HepG2 (cell line): ENCODE data around the gene OSM. TPM values are rescaled to one million over a fixed set of nuclear protein-coding genes. Genes with fewer than 3 reads are reported as not detected.
A peak's percentile ranks its signal among the peaks of the same experiment; 100 is the strongest.

ENCODE experiments used
- ATAC-seq: fragments of 200-7000 bp; cut with Tn5 transposase; 3 replicates; pipeline ENCODE4 v1.9.1; 2020; ENCODE audit warnings: mild to moderate bottlenecking, moderate library complexity
- BruUV-seq: library from RNA; stranded (reverse); fragments of 400-500 nt; replicated peaks from 2 replicates; lab custom pipeline; 2021; lab: Mats Ljungman, UMichigan
- CTCF ChIA-PET: fragments of 300-600 bp; formaldehyde crosslinking; extraction: SDS; loops from one replicate; lab custom pipeline; 2021; ENCODE audit warnings: low total read pairs, inconsistent platforms, low intra/inter-chr PET ratio; lab: Yijun Ruan, JAX
- POLR2A ChIA-PET: fragments of 350-600 bp; sonication (Branson Sonifier 250); formaldehyde crosslinking; loops from one replicate; lab custom pipeline; 2020; ENCODE audit warnings: antibody characterized with exemption, inconsistent platforms; lab: Yijun Ruan, JAX
- DNase-seq: peaks from one replicate; pipeline ENCODE4 v3.0.0-alpha.2; 2015; ENCODE audit warnings: low spot score
- FAIRE-seq: peaks from 3 replicates; lab custom pipeline; 2011; peaks lifted over from hg19 to GRCh38; lab: Jason Lieb, UNC
- H2AFZ ChIP-seq: one replicate; pipeline ENCODE4 v1.6.1; 2011; ENCODE audit warnings: low read length, inconsistent platforms
- H3K27ac ChIP-seq: fragments of 300-600 bp; 3 replicates; pipeline ENCODE4 v1.8.0; 2011; ENCODE audit warnings: mixed run types, mild to moderate bottlenecking, mixed read lengths, low read length, inconsistent platforms; ENCODE audit not compliant: insufficient read depth; ENCODE audit errors: extremely low read length
- H3K27me3 ChIP-seq, 2 experiments: fragments of 200-600 bp in 1 of 2; 2 replicates in 1 of 2; 3 replicates in 1 of 2; pipeline versions ENCODE4 v1.6.0 to v1.8.0; 2011; ENCODE audit warnings: low read length in 2 of 2, mild to moderate bottlenecking in 2 of 2, moderate library complexity in 2 of 2, inconsistent platforms in 1 of 2; ENCODE audit not compliant: insufficient read depth in 2 of 2, control insufficient read depth in 1 of 2
- H3K36me3 ChIP-seq, 2 experiments: fragments of 200-600 bp in 1 of 2; replicated peaks in 1 of 2; 2 replicates in 1 of 2; 3 replicates in 1 of 2; pipeline versions ENCODE4 v1.5.1 to v1.8.0; 2011; ENCODE audit warnings: low read length in 2 of 2, inconsistent platforms in 1 of 2; ENCODE audit not compliant: insufficient read depth in 2 of 2, control insufficient read depth in 1 of 2
- H3K4me1 ChIP-seq: 2 replicates; pipeline ENCODE4 v1.5.1; 2012; ENCODE audit warnings: low read length, inconsistent platforms; ENCODE audit not compliant: insufficient read depth
- H3K4me2 ChIP-seq: 2 replicates; pipeline ENCODE4 v1.6.0; 2011; ENCODE audit warnings: low read depth, low read length, inconsistent platforms
- H3K4me3 ChIP-seq, 3 experiments: fragments of 200-600 bp in 1 of 3; sonication (generic), shearing (Covaris generic) in 1 of 3; replicated peaks in 1 of 3; 2 replicates each; pipeline ENCODE4 v1.5.1; 2011 to 2016; ENCODE audit warnings: low read length in 3 of 3, inconsistent platforms in 2 of 3, low read depth in 2 of 3, mild to moderate bottlenecking in 2 of 3, control low read depth in 1 of 3, mixed read lengths in 1 of 3; ENCODE audit not compliant: insufficient read depth in 1 of 3
- H3K79me2 ChIP-seq: one replicate; pipeline ENCODE4 v1.6.1; 2011; ENCODE audit warnings: low read length, inconsistent platforms; ENCODE audit not compliant: insufficient read depth
- H3K9ac ChIP-seq: 2 replicates; pipeline ENCODE4 v1.6.0; 2011; ENCODE audit warnings: mild to moderate bottlenecking, low read depth, low read length, inconsistent platforms; ENCODE audit not compliant: insufficient read depth
- H3K9me3 ChIP-seq: 2 replicates; pipeline ENCODE4 v1.5.1; 2012; ENCODE audit warnings: mild to moderate bottlenecking, low read length
- H4K20me1 ChIP-seq: 2 replicates; pipeline ENCODE4 v1.6.0; 2011; ENCODE audit warnings: inconsistent platforms, mild to moderate bottlenecking, low read length, moderate library complexity; ENCODE audit not compliant: insufficient read depth
- ATF2 ChIP-seq: sonication (generic); formaldehyde crosslinking; IDR thresholded peaks from 2 replicates; pipeline ENCODE4 v1.4.0; 2020; ENCODE audit warnings: missing genetic modification reagents
- ATF6 ChIP-seq: sonication (generic); formaldehyde crosslinking; conservative IDR thresholded peaks from 2 replicates; pipeline ENCODE4 v1.4.0; 2020; ENCODE audit warnings: missing genetic modification reagents
- FLYWCH1 ChIP-seq: sonication (generic); formaldehyde crosslinking; IDR thresholded peaks from 2 replicates; pipeline ENCODE4 v1.8.1; 2023; ENCODE audit warnings: mild to moderate bottlenecking, missing genetic modification reagents
- KLF16 ChIP-seq, 2 experiments: sonication (generic) in 1 of 2; formaldehyde crosslinking in 1 of 2; IDR thresholded peaks; 2 replicates each; pipeline versions ENCODE4 v1.6.1 to v1.8.0; 2016 to 2023; ENCODE audit warnings: missing genetic modification reagents in 2 of 2, missing compliant biosample characterization in 1 of 2
- KLF9 ChIP-seq: IDR thresholded peaks from 2 replicates; pipeline ENCODE4 v1.6.1; 2016; ENCODE audit warnings: low read depth
- SNAI1 ChIP-seq: sonication (generic); formaldehyde crosslinking; IDR thresholded peaks from 2 replicates; pipeline ENCODE4 v1.5.0; 2020; ENCODE audit warnings: mild to moderate bottlenecking, missing genetic modification reagents, borderline replicate concordance
- U2AF1 ChIP-seq: fragments of 200-400 bp; formaldehyde crosslinking; optimal IDR thresholded peaks from 2 replicates; pipeline ENCODE3; 2017; ENCODE audit warnings: mild to moderate bottlenecking, low read depth, low read length
- ZBTB42 ChIP-seq: sonication (generic); formaldehyde crosslinking; IDR thresholded peaks from 2 replicates; pipeline ENCODE4 v1.5.0; 2020; ENCODE audit warnings: mild to moderate bottlenecking, missing genetic modification reagents
- WGBS: methylation state at CpG from one replicate; pipeline ENCODE4 v1.1.6; 2017; ENCODE audit warnings: low lambda C conversion rate; 5-methylcytosine and 5-hydroxymethylcytosine counted together
- in situ Hi-C: cut with HindIII; loops from 2 replicates; pipeline ENCODE4 v1.10.0; 2017; ENCODE audit warnings: low pct_unique_long_range_greater_than_20kb; ENCODE audit not compliant: extremely low pct_ligation_motif_present
- intact Hi-C: fragments of 100-400 bp; cut with micrococcal nuclease; formaldehyde crosslinking; loops from one replicate; pipeline ENCODE4 v1.10.0; 2022; ENCODE audit not compliant: unreplicated experiment
- polyA plus RNA-seq, 8 experiments: library from polyadenylated mRNA; depleted of rRNA in 3 of 8; stranded (reverse) in 7 of 8; unstranded in 1 of 8; fragments of >200 nt; fragmentation: Illumina TruSeq in 4 of 8; extraction: Trizol in 4 of 8; gene quantifications; 2 replicates each; pipeline versions ENCODE4 v1.2.1 to v1.2.3, GENCODE V29; 2011 to 2016; ENCODE audit warnings: low read depth in 4 of 8, missing spikeins in 1 of 8, mixed read lengths in 1 of 8; ENCODE audit not compliant: insufficient read depth in 1 of 8
- total RNA-seq, 5 experiments: library from RNA; depleted of rRNA; stranded (reverse); fragments of >200 nt; fragmentation: Illumina TruSeq; extraction: Trizol; gene quantifications; 2 replicates each; pipeline ENCODE4 v1.2.3, GENCODE V29; 2016; ENCODE audit warnings: low read depth in 1 of 5
- TF ChIP-seq, protein P1 (sequence below): sonication (generic); formaldehyde crosslinking; IDR thresholded peaks from 2 replicates; pipeline ENCODE4 v1.4.0; 2020; ENCODE audit warnings: low read depth, missing genetic modification reagents

Gene OSM
- total and polyA plus RNA-seq, 2 of the 13 experiments (the other 11 are each of a cell fraction or from before 2014, with no cell fraction given) = not detected

DNA sequence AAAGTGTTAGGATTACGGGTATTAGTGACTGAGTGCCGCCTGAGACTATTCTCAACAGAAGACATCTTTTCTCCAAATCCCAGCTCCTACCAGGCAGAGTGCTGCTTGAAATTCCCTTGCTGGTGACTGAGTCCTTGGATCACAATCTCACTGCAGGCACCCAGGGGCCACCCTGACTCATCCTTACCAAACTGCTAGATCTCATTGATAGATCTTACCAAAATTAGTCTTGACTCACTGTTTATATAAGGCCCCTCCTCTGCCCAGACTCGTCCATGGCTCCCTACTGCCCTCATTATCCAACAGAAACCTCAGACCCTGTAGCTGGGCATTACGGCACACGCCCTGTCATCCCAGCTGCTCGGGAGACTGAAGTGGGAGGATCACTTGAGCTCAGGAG is 45.4 kb upstream of the OSM start:
- Histone ChIP-seq H3K27ac (no peak overlapping the region), H4K20me1 (no peaks in the 10 kb centered on the region), H3K4me3 (no peak overlapping the region), H2AFZ (no peak overlapping the region), H3K27me3 (no peaks in the 10 kb centered on the region), H3K79me2 (no peaks in the 10 kb centered on the region), H3K9ac (no peak overlapping the region), H3K4me2 (no peak overlapping the region), H3K4me1 (peaks cover 18% of the 10 kb centered on the region), H3K36me3 (no peaks in the 10 kb centered on the region), H3K9me3 (no peaks in the 10 kb centered on the region)
- DNase-seq = no peak
- WGBS = 90% methylated on average over 6 of the region's 6 CpGs
- BruUV-seq = no TSS peak
- intact Hi-C loops = no loop called here
- in situ Hi-C loops = no loop called here
- POLR2A ChIA-PET = no interaction called here
- CTCF ChIA-PET = no interaction called here
- no peak for FAIRE-seq
- no peak for ATAC-seq
- TF ChIP-seq SNAI1 (no peak), ATF2 (no peak), ZBTB42 (no peak), KLF16 (CRISPR knock-in tag; IDR thresholded peaks at IDR 0.05) (no peak), FLYWCH1 (CRISPR knock-in tag) (no peak)

GRCh38 chr22:30310881-30311771 is 44.5 kb upstream of the OSM start:
- H3K9ac ChIP-seq = no peak overlapping the region
- no peak overlapping the region for H3K4me2 ChIP-seq
- BruUV-seq = no TSS peak
- intact Hi-C loops = no loop called here
- ChIA-PET CTCF (no interaction called here), POLR2A (interaction anchor here (0.6 to 1.1 kb wide), 2 partner anchors 46 to 97 kb away, joined by 3 read pairs; partner anchors contain the start of genes CCDC157 and SF3A1)
- no peak for FAIRE-seq
- no peaks in the 10 kb centered on the region for H3K79me2 ChIP-seq
- 94% methylated on average over 6 of the region's 8 CpGs for WGBS
- H3K27me3 ChIP-seq = no peaks in the 10 kb centered on the region
- no peak overlapping the region for H3K4me3 ChIP-seq
- ATAC-seq = peak; percentile 51; the same call in 2 of the 3 replicates
- H3K36me3 ChIP-seq = no peaks in the 10 kb centered on the region
- DNase-seq = no peak
- no peak overlapping the region for H3K27ac ChIP-seq
- H3K4me1 ChIP-seq = peaks cover 10% of the 10 kb centered on the region
- no peaks in the 10 kb centered on the region for H3K9me3 ChIP-seq
- H4K20me1 ChIP-seq = no peaks in the 10 kb centered on the region
- in situ Hi-C loops = no loop called here
- no peak overlapping the region for H2AFZ ChIP-seq
- TF ChIP-seq U2AF1 (no peak), KLF9 (no peak), ATF6 (CRISPR knock-in tag) (no peak)
- TF ChIP-seq, protein P1, sequence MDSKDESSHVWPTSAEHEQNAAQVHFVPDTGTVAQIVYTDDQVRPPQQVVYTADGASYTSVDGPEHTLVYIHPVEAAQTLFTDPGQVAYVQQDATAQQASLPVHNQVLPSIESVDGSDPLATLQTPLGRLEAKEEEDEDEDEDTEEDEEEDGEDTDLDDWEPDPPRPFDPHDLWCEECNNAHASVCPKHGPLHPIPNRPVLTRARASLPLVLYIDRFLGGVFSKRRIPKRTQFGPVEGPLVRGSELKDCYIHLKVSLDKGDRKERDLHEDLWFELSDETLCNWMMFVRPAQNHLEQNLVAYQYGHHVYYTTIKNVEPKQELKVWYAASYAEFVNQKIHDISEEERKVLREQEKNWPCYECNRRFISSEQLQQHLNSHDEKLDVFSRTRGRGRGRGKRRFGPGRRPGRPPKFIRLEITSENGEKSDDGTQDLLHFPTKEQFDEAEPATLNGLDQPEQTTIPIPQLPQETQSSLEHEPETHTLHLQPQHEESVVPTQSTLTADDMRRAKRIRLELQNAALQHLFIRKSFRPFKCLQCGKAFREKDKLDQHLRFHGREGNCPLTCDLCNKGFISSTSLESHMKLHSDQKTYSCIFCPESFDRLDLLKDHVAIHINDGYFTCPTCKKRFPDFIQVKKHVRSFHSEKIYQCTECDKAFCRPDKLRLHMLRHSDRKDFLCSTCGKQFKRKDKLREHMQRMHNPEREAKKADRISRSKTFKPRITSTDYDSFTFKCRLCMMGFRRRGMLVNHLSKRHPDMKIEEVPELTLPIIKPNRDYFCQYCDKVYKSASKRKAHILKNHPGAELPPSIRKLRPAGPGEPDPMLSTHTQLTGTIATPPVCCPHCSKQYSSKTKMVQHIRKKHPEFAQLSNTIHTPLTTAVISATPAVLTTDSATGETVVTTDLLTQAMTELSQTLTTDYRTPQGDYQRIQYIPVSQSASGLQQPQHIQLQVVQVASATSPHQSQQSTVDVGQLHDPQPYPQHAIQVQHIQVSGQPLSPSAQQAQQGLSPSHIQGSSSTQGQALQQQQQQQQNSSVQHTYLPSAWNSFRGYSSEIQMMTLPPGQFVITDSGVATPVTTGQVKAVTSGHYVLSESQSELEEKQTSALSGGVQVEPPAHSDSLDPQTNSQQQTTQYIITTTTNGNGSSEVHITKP (CRISPR knock-in tag) = no peak
